NT2/D1 (cell line): ENCODE measurements around the gene MYL12A.

Source experiments
- YY1 ChIP-seq: IDR thresholded peaks from 2 replicates; pipeline ENCODE4 v1.6.1; 2011; ENCODE audit not compliant: insufficient read length, insufficient read depth
- ZNF274 ChIP-seq: IDR thresholded peaks from 2 replicates; pipeline ENCODE4 v1.6.1; 2011; ENCODE audit warnings: mild to moderate bottlenecking, low read depth, low read length

DNA sequence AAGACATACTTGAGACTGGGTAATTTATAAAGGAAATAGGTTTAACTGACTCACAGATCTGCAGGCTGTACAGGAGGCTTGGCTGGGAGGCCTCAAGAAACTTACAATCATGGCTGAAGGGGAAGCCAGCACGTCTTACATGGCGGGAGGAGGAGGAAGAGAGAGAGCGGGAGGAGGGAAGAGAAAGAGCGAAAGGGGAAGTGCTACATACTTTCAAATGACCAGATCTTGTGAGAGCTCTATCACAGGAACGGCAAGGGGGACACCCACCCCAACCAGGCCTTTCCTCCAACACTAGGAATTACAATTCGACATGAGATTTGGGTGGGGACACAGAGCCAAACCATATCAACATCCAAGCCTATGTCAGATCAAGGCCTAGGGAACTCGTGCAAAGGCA is 38.6 kb downstream of the MYL12A start:
- TF ChIP-seq ZNF274 (no peak), YY1 (no peak)
